Measurements from ENCODE around the gene UBQLN4. TPM values are rescaled to one million over a fixed set of nuclear protein-coding genes. Genes with fewer than 3 reads are reported as not detected.
A peak's percentile ranks its signal among the peaks of the same experiment; 100 is the strongest.

The UBQLN4 gene
- total RNA-seq, 1 donor: 22.0 TPM

DNA sequence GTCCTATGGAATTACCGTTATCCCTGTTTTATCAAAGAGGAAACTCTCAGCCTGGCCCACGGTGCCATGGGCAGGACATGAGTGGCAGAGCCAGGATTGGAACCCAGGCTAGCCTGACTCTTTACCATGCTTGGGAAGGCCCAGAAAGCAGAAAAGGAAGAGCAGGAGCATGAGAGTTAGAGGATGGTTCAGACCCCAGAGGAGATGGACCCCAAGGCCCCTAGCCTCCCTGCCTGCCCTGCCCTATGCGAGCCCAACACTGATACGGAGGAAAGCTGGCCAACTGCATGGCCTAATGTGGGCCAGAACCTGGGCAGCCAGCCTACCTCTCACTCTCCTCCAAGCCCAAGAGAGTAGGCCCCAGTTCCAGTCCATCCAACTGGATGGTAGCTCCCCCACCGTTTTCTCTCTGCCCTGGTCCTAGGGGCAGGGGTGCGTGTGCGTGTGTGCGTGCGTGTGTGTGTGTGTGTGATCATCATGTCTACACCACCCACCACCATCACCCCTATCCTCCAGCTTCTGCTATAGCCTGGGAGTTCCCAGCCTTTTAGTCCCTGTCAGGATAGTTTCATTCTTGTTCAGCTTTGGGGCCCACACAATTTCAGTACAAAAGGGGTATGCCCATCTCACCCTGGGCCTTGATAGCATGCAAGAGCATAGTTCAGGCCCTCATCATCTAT lies 44.0 kb upstream of the UBQLN4 start:
- TF ChIP-seq, protein P1, sequence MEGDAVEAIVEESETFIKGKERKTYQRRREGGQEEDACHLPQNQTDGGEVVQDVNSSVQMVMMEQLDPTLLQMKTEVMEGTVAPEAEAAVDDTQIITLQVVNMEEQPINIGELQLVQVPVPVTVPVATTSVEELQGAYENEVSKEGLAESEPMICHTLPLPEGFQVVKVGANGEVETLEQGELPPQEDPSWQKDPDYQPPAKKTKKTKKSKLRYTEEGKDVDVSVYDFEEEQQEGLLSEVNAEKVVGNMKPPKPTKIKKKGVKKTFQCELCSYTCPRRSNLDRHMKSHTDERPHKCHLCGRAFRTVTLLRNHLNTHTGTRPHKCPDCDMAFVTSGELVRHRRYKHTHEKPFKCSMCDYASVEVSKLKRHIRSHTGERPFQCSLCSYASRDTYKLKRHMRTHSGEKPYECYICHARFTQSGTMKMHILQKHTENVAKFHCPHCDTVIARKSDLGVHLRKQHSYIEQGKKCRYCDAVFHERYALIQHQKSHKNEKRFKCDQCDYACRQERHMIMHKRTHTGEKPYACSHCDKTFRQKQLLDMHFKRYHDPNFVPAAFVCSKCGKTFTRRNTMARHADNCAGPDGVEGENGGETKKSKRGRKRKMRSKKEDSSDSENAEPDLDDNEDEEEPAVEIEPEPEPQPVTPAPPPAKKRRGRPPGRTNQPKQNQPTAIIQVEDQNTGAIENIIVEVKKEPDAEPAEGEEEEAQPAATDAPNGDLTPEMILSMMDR (IDR thresholded peaks at IDR 0.05; ENCODE audit: insufficient read depth, low read length): no peak
- H3K4me3 ChIP-seq (ENCODE audit: low read depth, low read length): no peak overlapping the region
- no peak for DNase-seq (ENCODE audit: low read depth)

DNA sequence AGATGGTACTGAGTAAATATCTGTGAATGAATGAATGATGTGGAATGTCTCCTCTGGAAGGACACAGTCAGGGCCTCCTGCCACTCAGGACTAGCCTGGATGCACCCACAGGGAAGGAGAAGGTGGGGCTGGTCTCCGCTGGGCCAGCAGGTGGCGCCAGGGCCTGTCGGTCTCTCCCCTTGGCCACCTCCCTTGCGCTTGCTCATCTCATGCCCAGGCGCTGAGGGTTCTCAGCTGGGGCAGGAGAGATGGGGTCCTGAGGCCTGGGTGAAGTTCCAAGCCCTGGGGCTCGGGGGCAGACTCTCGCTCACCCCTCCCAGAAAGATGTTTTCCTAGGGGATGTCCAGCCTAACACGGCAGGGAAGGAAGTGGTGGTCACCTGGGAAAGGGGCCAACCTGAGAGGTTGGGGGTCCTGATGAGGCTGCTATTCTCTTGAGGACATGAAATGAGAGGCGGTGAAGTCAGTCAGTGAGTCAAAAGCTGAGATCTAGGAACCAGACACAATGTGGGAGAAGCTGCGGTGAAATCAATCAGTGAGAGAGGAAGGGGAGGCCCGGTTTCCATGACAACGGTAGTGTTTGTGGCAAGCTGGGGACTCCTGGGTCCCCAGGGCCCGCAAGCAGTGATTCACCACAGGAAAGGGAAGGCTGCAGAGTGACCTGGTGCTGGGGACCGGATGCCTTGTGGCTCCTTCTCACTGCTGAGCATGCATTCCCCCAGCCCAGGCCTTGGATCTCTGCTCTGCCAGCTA lies 43.2 kb upstream of the UBQLN4 start:
- no peak overlapping the region for H3K4me3 ChIP-seq (ENCODE audit: low read depth, low read length)
- peak; percentile 84 for DNase-seq (ENCODE audit: low read depth)
- TF ChIP-seq, protein P1 (IDR thresholded peaks at IDR 0.05; ENCODE audit: insufficient read depth, low read length): peak; percentile 97

DNA sequence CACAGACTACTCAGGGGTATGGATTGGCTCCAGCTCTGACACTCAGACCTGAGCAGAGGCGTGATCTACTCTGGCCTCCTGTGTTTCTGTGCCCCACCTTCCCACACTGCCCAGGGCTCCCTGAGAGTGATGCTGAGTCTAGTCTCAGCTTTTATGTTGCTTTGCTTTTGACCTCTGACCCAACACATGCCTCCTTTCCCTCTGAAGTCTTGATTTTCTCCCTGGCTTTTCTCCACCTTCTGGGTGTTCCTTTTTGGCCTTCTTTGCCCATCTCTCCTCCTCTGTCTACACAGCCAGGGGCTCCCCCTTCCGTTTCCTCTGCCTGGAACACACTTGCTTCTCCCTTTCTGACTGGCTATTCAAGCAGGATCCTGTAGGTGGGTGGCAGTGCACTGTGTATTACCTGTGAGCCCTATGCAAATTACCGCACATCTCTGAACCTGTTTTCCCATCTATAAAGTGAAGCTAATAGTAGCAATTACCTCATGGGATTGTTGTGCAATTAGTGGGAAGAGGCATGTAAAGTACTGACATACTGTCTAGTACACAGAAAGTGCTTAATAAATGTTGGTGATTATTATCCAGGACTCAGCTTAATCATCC lies 42.4 kb upstream of the UBQLN4 start:
- TF ChIP-seq, protein P1 (IDR thresholded peaks at IDR 0.05; ENCODE audit: insufficient read depth, low read length): no peak
- DNase-seq (ENCODE audit: low read depth): no peak
- no peak overlapping the region for H3K4me3 ChIP-seq (ENCODE audit: low read depth, low read length)

DNA sequence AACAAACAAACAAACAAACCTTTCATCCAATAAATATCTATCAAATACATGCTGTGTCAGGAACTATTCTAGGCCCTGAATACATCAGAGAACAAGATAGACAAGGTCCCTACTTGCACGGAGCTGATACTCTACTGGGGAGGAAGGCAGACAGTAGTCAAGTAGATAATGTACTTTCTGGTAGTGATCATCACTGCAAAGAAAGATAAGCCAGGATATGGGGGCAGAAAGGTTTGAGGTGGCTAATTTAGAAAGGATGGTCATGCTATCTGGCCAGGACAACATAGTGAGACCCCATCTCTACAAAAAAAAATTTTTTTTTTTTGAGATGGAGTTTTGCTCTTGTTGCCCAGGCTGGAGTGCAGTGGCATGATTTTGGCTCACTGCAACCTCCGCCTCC lies 38.0 kb upstream of the UBQLN4 start:
- TF ChIP-seq, protein P1 (IDR thresholded peaks at IDR 0.05; ENCODE audit: insufficient read depth, low read length): no peak
- no peak for DNase-seq (ENCODE audit: low read depth)
- no peak overlapping the region for H3K4me3 ChIP-seq (ENCODE audit: low read depth, low read length)

DNA sequence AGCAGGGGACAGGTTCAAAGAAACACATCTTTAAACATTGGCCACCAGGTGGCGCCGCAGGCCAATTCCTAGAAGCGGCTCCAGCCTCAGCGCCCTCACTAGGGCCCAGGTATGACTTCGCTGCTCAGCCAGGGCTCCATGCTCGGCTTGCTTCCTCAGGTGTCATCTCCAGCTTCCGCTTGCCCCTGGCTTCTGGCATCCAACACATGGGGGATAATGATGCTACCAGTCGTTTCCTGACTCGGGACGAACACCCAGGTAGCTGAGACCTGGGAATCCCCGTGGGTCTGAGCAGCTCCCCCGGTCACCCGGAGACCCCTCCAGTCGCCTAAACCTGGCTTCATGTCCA lies 37.2 kb upstream of the UBQLN4 start:
- DNase-seq (ENCODE audit: low read depth): peak; percentile 85
- TF ChIP-seq, protein P1 (IDR thresholded peaks at IDR 0.05; ENCODE audit: insufficient read depth, low read length): peak; percentile 71
- no peak overlapping the region for H3K4me3 ChIP-seq (ENCODE audit: low read depth, low read length)

DNA sequence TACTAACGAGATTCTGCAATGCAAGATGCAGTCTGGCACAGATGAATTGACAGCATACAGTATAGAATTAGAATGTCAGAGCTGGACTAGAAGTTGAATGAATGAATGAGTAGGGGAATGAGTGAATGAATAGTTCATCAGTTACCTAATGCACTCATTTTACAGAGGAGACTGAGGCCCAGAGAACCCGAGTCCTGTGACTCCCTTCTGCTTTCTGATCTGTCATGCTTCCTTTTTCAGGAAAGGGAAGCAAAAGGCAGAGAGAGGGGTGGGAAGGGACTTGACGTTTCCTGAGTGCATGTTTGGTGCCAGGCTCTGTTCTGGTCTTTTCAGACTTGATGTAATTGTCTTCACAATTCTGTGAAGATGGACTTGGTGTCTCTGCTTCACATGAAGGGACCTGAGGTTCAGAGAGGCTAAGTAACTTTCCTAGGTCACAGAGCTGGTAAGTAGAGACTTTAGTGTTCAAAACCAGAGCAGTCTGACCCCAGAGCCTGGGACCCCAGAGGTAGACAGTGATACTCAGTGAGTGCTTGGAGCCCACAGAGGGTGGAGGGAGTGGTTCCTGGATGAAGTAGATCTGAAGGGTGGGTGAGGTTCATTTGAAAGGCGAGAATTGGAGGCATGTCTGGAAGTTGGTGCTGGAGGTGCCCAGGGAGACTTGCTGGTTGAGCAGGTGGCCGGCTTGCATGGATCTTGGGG lies 36.7 kb upstream of the UBQLN4 start:
- H3K4me3 ChIP-seq (ENCODE audit: low read depth, low read length): no peak overlapping the region
- no peak for DNase-seq (ENCODE audit: low read depth)
- TF ChIP-seq, protein P1 (IDR thresholded peaks at IDR 0.05; ENCODE audit: insufficient read depth, low read length): no peak

Measured in fibroblast of the aortic adventitia (primary cell).